Measurements from ENCODE around the gene PTTG1IP.

DNA sequence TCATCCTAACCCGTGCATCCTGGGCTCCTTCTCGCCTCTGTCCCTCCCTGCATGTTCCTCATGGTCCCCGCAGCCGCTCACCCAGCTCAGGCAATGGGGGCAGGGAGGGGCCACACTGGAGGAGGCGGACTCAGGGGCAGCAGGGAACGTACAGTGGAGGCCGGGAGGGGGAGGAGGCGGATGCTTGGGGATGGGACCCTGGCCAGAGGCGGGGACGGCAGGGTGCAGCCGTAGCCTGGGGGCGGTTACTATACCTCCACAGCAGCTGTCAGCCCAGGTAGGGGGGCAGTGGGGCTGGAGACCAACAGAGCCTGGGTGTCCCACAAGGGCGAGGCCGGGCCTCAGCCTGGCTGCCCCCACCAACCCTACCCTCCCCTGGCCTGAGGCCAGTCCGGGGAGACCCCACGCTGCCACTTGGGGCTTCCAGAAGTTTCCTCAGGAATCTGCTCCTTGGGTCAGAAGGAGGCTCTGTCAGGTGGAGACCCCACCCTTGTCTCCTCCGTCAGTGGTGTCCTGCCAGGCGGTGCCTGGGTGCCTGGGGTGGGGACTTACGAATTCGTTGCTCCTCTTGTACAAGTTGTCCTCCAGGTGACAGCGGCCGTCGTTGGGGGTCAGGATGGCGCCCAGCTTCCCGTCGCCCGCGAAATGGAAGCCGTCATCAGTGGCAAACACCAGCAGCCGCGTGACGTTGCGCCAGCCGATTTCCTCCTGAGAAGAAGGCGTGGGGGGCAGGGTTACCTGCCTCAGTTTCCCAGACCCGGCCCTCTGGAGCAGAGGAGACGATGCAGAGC is 26.5 kb upstream of the PTTG1IP start:
- TF ChIP-seq, protein P1, sequence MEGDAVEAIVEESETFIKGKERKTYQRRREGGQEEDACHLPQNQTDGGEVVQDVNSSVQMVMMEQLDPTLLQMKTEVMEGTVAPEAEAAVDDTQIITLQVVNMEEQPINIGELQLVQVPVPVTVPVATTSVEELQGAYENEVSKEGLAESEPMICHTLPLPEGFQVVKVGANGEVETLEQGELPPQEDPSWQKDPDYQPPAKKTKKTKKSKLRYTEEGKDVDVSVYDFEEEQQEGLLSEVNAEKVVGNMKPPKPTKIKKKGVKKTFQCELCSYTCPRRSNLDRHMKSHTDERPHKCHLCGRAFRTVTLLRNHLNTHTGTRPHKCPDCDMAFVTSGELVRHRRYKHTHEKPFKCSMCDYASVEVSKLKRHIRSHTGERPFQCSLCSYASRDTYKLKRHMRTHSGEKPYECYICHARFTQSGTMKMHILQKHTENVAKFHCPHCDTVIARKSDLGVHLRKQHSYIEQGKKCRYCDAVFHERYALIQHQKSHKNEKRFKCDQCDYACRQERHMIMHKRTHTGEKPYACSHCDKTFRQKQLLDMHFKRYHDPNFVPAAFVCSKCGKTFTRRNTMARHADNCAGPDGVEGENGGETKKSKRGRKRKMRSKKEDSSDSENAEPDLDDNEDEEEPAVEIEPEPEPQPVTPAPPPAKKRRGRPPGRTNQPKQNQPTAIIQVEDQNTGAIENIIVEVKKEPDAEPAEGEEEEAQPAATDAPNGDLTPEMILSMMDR (IDR thresholded peaks at IDR 0.05): no peak
- TF ChIP-seq POLR2A (IDR thresholded peaks at IDR 0.05): no peak

Data from testis (tissue), 2 donors.